Endothelial cell of umbilical vein (primary cell): ENCODE results near the gene STX4. TPM values are rescaled to one million over a fixed set of nuclear protein-coding genes. Genes with fewer than 3 reads are reported as not detected.

Experiments
- BruUV-seq: library from RNA; stranded (reverse); fragments of 400-500 nt; replicated peaks from 2 replicates; lab custom pipeline; 2021; lab: Mats Ljungman, UMichigan
- CTCF ChIA-PET: fragments of 300-600, 350-600 bp; sonication (Branson Sonifier 250); formaldehyde crosslinking; loops from one replicate; lab custom pipeline; 2021; ENCODE audit warnings: antibody characterized with exemption, inconsistent platforms; lab: Charles Lee
- POLR2A ChIA-PET: fragments of 300-600, 350-600 bp; sonication (Branson Sonifier 250); formaldehyde crosslinking; loops from one replicate; lab custom pipeline; 2021; ENCODE audit warnings: antibody characterized with exemption, inconsistent platforms; lab: Charles Lee
- DNase-seq: peaks from one replicate; pipeline ENCODE4 v3.0.0-alpha.2; 2011; ENCODE audit warnings: low read depth, low spot score
- FAIRE-seq: peaks from 2 replicates; lab custom pipeline; 2011; peaks lifted over from hg19 to GRCh38; lab: Jason Lieb, UNC
- H2AFZ ChIP-seq: 2 replicates; pipeline ENCODE4 v1.6.0; 2012; ENCODE audit warnings: low read depth, low read length, control low read depth, inconsistent platforms
- H3K27ac ChIP-seq: 2 replicates; pipeline ENCODE4 v1.5.1; 2011; ENCODE audit warnings: low read depth, mild to moderate bottlenecking, control low read depth, low read length, moderate library complexity; ENCODE audit not compliant: insufficient read depth
- H3K27me3 ChIP-seq, 2 experiments: 2 replicates each; pipeline versions ENCODE4 v1.6.0 to v1.6.1; 2011; ENCODE audit warnings: low read length in 2 of 2, mixed read lengths in 1 of 2; ENCODE audit not compliant: control insufficient read depth in 2 of 2, insufficient read depth in 2 of 2
- H3K36me3 ChIP-seq, 2 experiments: 2 replicates in 1 of 2; 3 replicates in 1 of 2; pipeline ENCODE4 v1.5.1; 2011; ENCODE audit warnings: low read length in 2 of 2, mild to moderate bottlenecking in 1 of 2, moderate library complexity in 1 of 2; ENCODE audit not compliant: control insufficient read depth in 2 of 2, insufficient read depth in 2 of 2; ENCODE audit errors: extremely low read depth in 1 of 2
- H3K4me1 ChIP-seq: 3 replicates; pipeline ENCODE4 v1.5.1; 2011; ENCODE audit warnings: mild to moderate bottlenecking, low read length; ENCODE audit not compliant: control insufficient read depth, insufficient read depth; ENCODE audit errors: extremely low read depth
- H3K4me2 ChIP-seq: 2 replicates; pipeline ENCODE4 v1.6.1; 2011; ENCODE audit warnings: low read length, control low read depth, mixed read lengths; ENCODE audit not compliant: insufficient read depth
- H3K4me3 ChIP-seq, 3 experiments: fragments of 200-600 bp in 1 of 3; sonication (generic), shearing (Covaris generic) in 1 of 3; replicated peaks in 1 of 3; 2 replicates each; pipeline ENCODE4 v1.5.1; 2011 to 2016; ENCODE audit warnings: control low read depth in 3 of 3, low read length in 3 of 3, mild to moderate bottlenecking in 2 of 3, inconsistent platforms in 1 of 3, low read depth in 1 of 3, moderate library complexity in 1 of 3; ENCODE audit not compliant: insufficient read depth in 1 of 3
- H3K79me2 ChIP-seq: 2 replicates; pipeline ENCODE4 v1.6.0; 2012; ENCODE audit warnings: low read length, inconsistent platforms; ENCODE audit not compliant: control insufficient read depth, insufficient read depth
- H3K9ac ChIP-seq: replicated peaks from 2 replicates; pipeline ENCODE3; 2011; ENCODE audit warnings: low read length, control low read depth; ENCODE audit not compliant: insufficient read depth; ENCODE audit errors: extremely low read depth
- H3K9me1 ChIP-seq: replicated peaks from 3 replicates; pipeline ENCODE4 v1.6.0; 2011; ENCODE audit warnings: mild to moderate bottlenecking, low read length; ENCODE audit not compliant: control insufficient read depth, insufficient read depth; ENCODE audit errors: extremely low read depth
- H3K9me3 ChIP-seq: replicated peaks from 2 replicates; pipeline ENCODE4 v1.5.1; 2012; ENCODE audit warnings: low read length, inconsistent platforms; ENCODE audit not compliant: control insufficient read depth, insufficient read depth
- H4K20me1 ChIP-seq: replicated peaks from 2 replicates; pipeline ENCODE3; 2011; ENCODE audit warnings: mild to moderate bottlenecking, low read length; ENCODE audit not compliant: control insufficient read depth, insufficient read depth; ENCODE audit errors: extremely low read depth
- CTCF ChIP-seq, 2 donors: IDR thresholded peaks; 1 replicate in 1 of 2; 2 replicates in 1 of 2; pipeline ENCODE4 v1.5.1; 2011; ENCODE audit warnings: low read length in 2 of 2, mild to moderate bottlenecking in 2 of 2, moderate library complexity in 2 of 2, control low read depth in 1 of 2, inconsistent platforms in 1 of 2, low read depth in 1 of 2; ENCODE audit not compliant: insufficient read depth in 1 of 2; ENCODE audit errors: extremely low read depth in 1 of 2
- EZH2 ChIP-seq: IDR thresholded peaks from 2 replicates; pipeline ENCODE4 v1.6.1; 2012; ENCODE audit warnings: borderline replicate concordance, low read depth, mild to moderate bottlenecking, moderate library complexity, low read length, inconsistent platforms; ENCODE audit not compliant: severe bottlenecking
- FOS ChIP-seq: IDR thresholded peaks from 2 replicates; pipeline ENCODE4 v1.6.1; 2011; ENCODE audit warnings: mild to moderate bottlenecking, low read length, moderate library complexity, borderline replicate concordance; ENCODE audit not compliant: insufficient read depth
- GATA2 ChIP-seq: IDR thresholded peaks from 2 replicates; pipeline ENCODE4 v1.7.0; 2011; ENCODE audit warnings: low read depth, mild to moderate bottlenecking, moderate library complexity, mixed read lengths, low read length; ENCODE audit not compliant: insufficient read length, insufficient read depth
- JUN ChIP-seq: IDR thresholded peaks from 2 replicates; pipeline ENCODE4 v1.6.1; 2011; ENCODE audit warnings: borderline replicate concordance, low read depth; ENCODE audit not compliant: insufficient read length, insufficient read depth
- MAX ChIP-seq: IDR thresholded peaks from 2 replicates; pipeline ENCODE4 v1.6.1; 2011; ENCODE audit not compliant: insufficient read depth, insufficient read length
- MYC ChIP-seq: IDR thresholded peaks from one replicate; pipeline ENCODE4 v1.6.1; 2011; ENCODE audit warnings: mild to moderate bottlenecking, low read depth, low read length
- POLR2A ChIP-seq: IDR thresholded peaks from 2 replicates; pipeline ENCODE4 v1.6.1; 2012; ENCODE audit warnings: low read depth, mild to moderate bottlenecking, control low read depth, low read length
- POLR2AphosphoS5 ChIP-seq: IDR thresholded peaks from 2 replicates; pipeline ENCODE4 v1.6.1; 2012; ENCODE audit warnings: low read depth, mild to moderate bottlenecking, control low read depth, low read length, moderate library complexity; ENCODE audit not compliant: insufficient read depth
- dilution Hi-C: fragments of 300-500 bp; cut with MboI; formaldehyde crosslinking; loops from one replicate; pipeline ENCODE4 v1.15.0; 2019; ENCODE audit warnings: low sequenced_read_pairs; ENCODE audit not compliant: extremely low pct_ligation_motif_present
- intact Hi-C: fragments of 100-400 bp; cut with micrococcal nuclease; formaldehyde crosslinking; loops from one replicate; pipeline ENCODE4 v1.10.0; 2022
- polyA plus RNA-seq, 4 experiments: library from polyadenylated mRNA; depleted of rRNA in 3 of 4; stranded (reverse) in 3 of 4; unstranded in 1 of 4; fragments of >200 nt; gene quantifications; 2 replicates each; pipeline versions ENCODE4 v1.2.1 to v1.2.3, GENCODE V29; 2011 to 2012; ENCODE audit warnings: missing spikeins in 1 of 4
- total RNA-seq: library from RNA; stranded (reverse); gene quantifications from 2 replicates; pipeline ENCODE4 v1.2.3, GENCODE V29; 2021

STX4 gene
- total and polyA plus RNA-seq, 2 donors (not counting 3 experiments of a cell fraction or from before 2014, with no cell fraction given), result 49.5 to 65.2 TPM

GRCh38 chr16:31074814-31075183 lies 41.4 kb downstream of the STX4 start:
- H3K9me1 ChIP-seq, result no peaks in the 10 kb centered on the region
- ChIA-PET CTCF (interaction anchor here (1.2 to 2.3 kb wide), 6 partner anchors 9 to 368 kb away, joined by 3 to 22 read pairs (median 6); partner anchors contain the start of genes HSD3B7 and ZNF843), POLR2A (interaction anchor here (0.9 to 1.8 kb wide), 4 partner anchors 9 to 105 kb away, joined by 5 to 9 read pairs (median 6); partner anchors contain the start of genes FUS and STX4)
- peaks cover 14% of the 10 kb centered on the region for H3K4me1 ChIP-seq
- no peaks in the 10 kb centered on the region for H3K9me3 ChIP-seq
- no peaks in the 10 kb centered on the region for H3K27me3 ChIP-seq
- peaks cover 3 to 28% of the 10 kb centered on the region in 2 experiments for H3K36me3 ChIP-seq
- H3K4me2 ChIP-seq, result peak overlapping the region; percentile 88
- BruUV-seq, result no TSS peak
- peak overlapping the region; percentile 97 for H3K9ac ChIP-seq
- intact Hi-C loops, result loop anchor here (1.0 to 10.0 kb wide), 10 partner anchors 20 to 790 kb away; partner anchors contain the start of genes ARMC5, FUS, HSD3B7 and KAT8
- DNase-seq (no peak), FAIRE-seq (no peak)
- dilution Hi-C loops, result no loop called here
- peak overlapping the region; percentile 51 for H2AFZ ChIP-seq
- TF ChIP-seq POLR2A, result no peak
- no peak for TF ChIP-seq MYC
- H3K79me2 ChIP-seq, result peaks cover 48% of the 10 kb centered on the region
- H3K27ac ChIP-seq, result peak overlapping the region; percentile 86
- no peaks in the 10 kb centered on the region for H4K20me1 ChIP-seq
- peak overlapping the region; percentile 61 to 87 (median 87) for H3K4me3 ChIP-seq

GRCh38 chr16:31076319-31076718 lies 43.0 kb downstream of the STX4 start:
- ChIA-PET POLR2A (no interaction called here), CTCF (no interaction called here)
- Histone ChIP-seq H3K27me3 (no peaks in the 10 kb centered on the region), H3K79me2 (peaks cover 44% of the 10 kb centered on the region), H3K4me3 (no peak overlapping the region), H2AFZ (no peak overlapping the region), H3K9ac (no peak overlapping the region), H3K4me1 (peaks cover 14% of the 10 kb centered on the region), H3K9me1 (no peaks in the 10 kb centered on the region), H3K36me3 (peaks cover 3 to 36% of the 10 kb centered on the region in 2 experiments), H3K9me3 (no peaks in the 10 kb centered on the region), H3K4me2 (no peak overlapping the region), H4K20me1 (no peaks in the 10 kb centered on the region), H3K27ac (no peak overlapping the region)
- DNase-seq (no peak), FAIRE-seq (no peak)
- no peak for TF ChIP-seq POLR2A
- no peak for TF ChIP-seq CTCF (IDR thresholded peaks at IDR 0.05; ENCODE audit: extremely low read depth in 1 of 2, insufficient read depth in 1 of 2, low read depth in 1 of 2, low read length in 2 of 2)
- no peak for TF ChIP-seq MAX
- TF ChIP-seq POLR2AphosphoS5, result no peak
- no peak for TF ChIP-seq GATA2
- TF ChIP-seq JUN, result no peak
- no peak for TF ChIP-seq EZH2
- no peak for TF ChIP-seq FOS
- TF ChIP-seq MYC, result no peak
- no TSS peak for BruUV-seq
- intact Hi-C loops, result loop anchor here (10.0 kb wide), 1 partner anchor 788 kb away; no protein-coding TSS in a partner anchor
- dilution Hi-C loops, result no loop called here
